GM19395 (cell line): ENCODE results near the gene SND1.

ENCODE experiments used
- ATAC-seq: cut with Tn5 transposase; IDR thresholded peaks from one replicate; pipeline ENCODE4 v1.9.1; 2021; ENCODE audit warnings: mild to moderate bottlenecking, moderate library complexity; ENCODE audit not compliant: unreplicated experiment

SND1 gene

GRCh38 chr7:128120976-128121490 lies 469.0 kb downstream of the SND1 start:
- no peak for ATAC-seq

- no peak for ATAC-seq
These were observed 469.9 kb downstream of the SND1 start for GRCh38 chr7:128121711-128122530.

- ATAC-seq: no peak
These were observed 470.7 kb downstream of the SND1 start for GRCh38 chr7:128122576-128123290.

GRCh38 chr7:128123291-128124037 lies 471.5 kb downstream of the SND1 start:
- ATAC-seq: no peak

- no peak for ATAC-seq
These were observed 472.8 kb downstream of the SND1 start for GRCh38 chr7:128124786-128125185.

- ATAC-seq: no peak
These were observed 473.8 kb downstream of the SND1 start for GRCh38 chr7:128125816-128126215.

- ATAC-seq: no peak
These were observed 476.4 kb downstream of the SND1 start for GRCh38 chr7:128128401-128128800.

- no peak for ATAC-seq
These were observed 477.4 kb downstream of the SND1 start for GRCh38 chr7:128129224-128129864.

- no peak for ATAC-seq
These were observed 479.1 kb downstream of the SND1 start for GRCh38 chr7:128131115-128131514.

GRCh38 chr7:128131731-128132130 lies 479.7 kb downstream of the SND1 start:
- ATAC-seq: no peak

GRCh38 chr7:128132426-128133069 lies 480.6 kb downstream of the SND1 start:
- no peak for ATAC-seq

- ATAC-seq: peak; percentile 12
These were observed 483.1 kb downstream of the SND1 start for GRCh38 chr7:128135159-128135514.

GRCh38 chr7:128135515-128136214 lies 483.7 kb downstream of the SND1 start:
- ATAC-seq: peak; percentile 94

GRCh38 chr7:128136215-128136597 lies 484.2 kb downstream of the SND1 start:
- ATAC-seq: peak; percentile 26

- ATAC-seq: no peak
These were observed 485.2 kb downstream of the SND1 start for GRCh38 chr7:128137181-128137580.

- ATAC-seq: no peak
These were observed 487.4 kb downstream of the SND1 start for GRCh38 chr7:128139406-128139805.

GRCh38 chr7:128141683-128142195 lies 489.7 kb downstream of the SND1 start:
- ATAC-seq: no peak
